ENCODE measurements around the gene NR4A1.
A peak's percentile ranks its signal among the peaks of the same experiment; 100 is the strongest.

Gene NR4A1

GRCh38 chr12:52050758-52051541, at the start of gene NR4A1:
Gene NR4A1, plus strand, starts transcription at chr12:52051442. Its CDS starts 2,887 bp downstream, at chr12:52054329.
- DNase-seq = peak; percentile 95

GRCh38 chr12:52003016-52003550, 48.2 kb upstream of the NR4A1 start:
- DNase-seq = no peak

- DNase-seq = no peak
Observed at GRCh38 chr12:52003591-52003990, 47.7 kb upstream of the NR4A1 start.

- DNase-seq = no peak
Observed at GRCh38 chr12:52004042-52004648, 47.1 kb upstream of the NR4A1 start.

GRCh38 chr12:52005218-52005902, 45.9 kb upstream of the NR4A1 start:
- no peak for DNase-seq

- DNase-seq = no peak
Observed at GRCh38 chr12:52005903-52006703, 45.1 kb upstream of the NR4A1 start.

- DNase-seq = no peak
Observed at GRCh38 chr12:52006726-52007157, 44.5 kb upstream of the NR4A1 start, which contains the start of gene TAMALIN. Gene TAMALIN, plus strand, starts transcription at chr12:52006946. Its CDS starts 74 bp downstream, at chr12:52007020.

GRCh38 chr12:52007158-52007921, 43.9 kb upstream of the NR4A1 start:
- DNase-seq = no peak

GRCh38 chr12:52007982-52008510, 43.2 kb upstream of the NR4A1 start:
- no peak for DNase-seq

- no peak for DNase-seq
Observed at GRCh38 chr12:52009081-52009751, 42.0 kb upstream of the NR4A1 start.

- no peak for DNase-seq
Observed at GRCh38 chr12:52010152-52010622, 41.1 kb upstream of the NR4A1 start.

- no peak for DNase-seq
Observed at GRCh38 chr12:52010692-52011601, 40.3 kb upstream of the NR4A1 start.

- DNase-seq = no peak
Observed at GRCh38 chr12:52011602-52012214, 39.5 kb upstream of the NR4A1 start.

GRCh38 chr12:52013626-52014310, 37.5 kb upstream of the NR4A1 start:
- DNase-seq = no peak

- DNase-seq = no peak
Observed at GRCh38 chr12:52014567-52015530, 36.4 kb upstream of the NR4A1 start.

GRCh38 chr12:52015532-52016041, 35.7 kb upstream of the NR4A1 start:
- DNase-seq = no peak

All from amniotic stem cell (primary cell).